H1 (cell line): ENCODE results near the gene ELAVL2. TPM values are rescaled to one million over a fixed set of nuclear protein-coding genes. Genes with fewer than 3 reads are reported as not detected.

Experiments used
- CTCF ChIA-PET: fragments of 300-600 bp; sonication (Branson Sonifier 250); formaldehyde crosslinking; loops from one replicate; lab custom pipeline; 2021; ENCODE audit not compliant: partially characterized antibody; lab: Charles Lee
- POLR2A ChIA-PET: fragments of 300-600 bp; sonication (Branson Sonifier 250); formaldehyde crosslinking; loops from one replicate; lab custom pipeline; 2021; ENCODE audit warnings: inconsistent platforms; ENCODE audit not compliant: partially characterized antibody; lab: Charles Lee
- DNase-seq, 2 experiments: peaks; one replicate each; pipeline versions ENCODE4 v3.0.0 to v3.0.0-alpha.2; 2010 to 2022; ENCODE audit warnings: low spot score in 2 of 2, low read depth in 1 of 2, mixed read lengths in 1 of 2
- FAIRE-seq: peaks from 2 replicates; lab custom pipeline; 2011; peaks lifted over from hg19 to GRCh38; lab: Jason Lieb, UNC
- H2AFZ ChIP-seq: 2 replicates; pipeline ENCODE4 v1.8.1; 2012; ENCODE audit warnings: low read length, inconsistent platforms
- H2AK5ac ChIP-seq: 2 replicates; pipeline ENCODE4 v1.6.1; 2013; ENCODE audit warnings: low read depth, low read length
- H2BK120ac ChIP-seq: replicated peaks from 2 replicates; pipeline ENCODE3; 2013; ENCODE audit warnings: low read depth, low read length, inconsistent platforms
- H2BK12ac ChIP-seq: 2 replicates; pipeline ENCODE4 v1.6.1; 2013; ENCODE audit warnings: low read depth, low read length
- H2BK15ac ChIP-seq: 2 replicates; pipeline ENCODE4 v1.6.1; 2013; ENCODE audit warnings: low read length
- H2BK20ac ChIP-seq: 2 replicates; pipeline ENCODE4 v1.6.1; 2013; ENCODE audit warnings: low read length
- H2BK5ac ChIP-seq: 2 replicates; pipeline ENCODE4 v1.6.1; 2013; ENCODE audit warnings: low read depth, low read length
- H3K14ac ChIP-seq: 2 replicates; pipeline ENCODE4 v1.6.1; 2013; ENCODE audit warnings: inconsistent platforms; ENCODE audit not compliant: insufficient read length
- H3K18ac ChIP-seq: 2 replicates; pipeline ENCODE4 v1.6.1; 2013; ENCODE audit warnings: low read length; ENCODE audit errors: extremely low read depth
- H3K23ac ChIP-seq: 2 replicates; pipeline ENCODE4 v1.6.1; 2013; ENCODE audit warnings: inconsistent platforms; ENCODE audit not compliant: insufficient read length
- H3K23me2 ChIP-seq: 2 replicates; pipeline ENCODE4 v1.6.1; 2013; ENCODE audit warnings: low read depth, low read length
- H3K27ac ChIP-seq: 2 replicates; pipeline ENCODE4 v1.6.1; 2011; ENCODE audit warnings: low read depth, low read length, inconsistent platforms
- H3K27me3 ChIP-seq, 4 experiments: replicated peaks in 1 of 4; 1 replicate in 1 of 4; 2 replicates in 3 of 4; pipeline versions ENCODE4 v1.6.1 to v1.8.1; 2011 to 2013; ENCODE audit warnings: low read length in 3 of 4, mild to moderate bottlenecking in 3 of 4, inconsistent platforms in 2 of 4, mixed read lengths in 2 of 4, moderate library complexity in 1 of 4; ENCODE audit not compliant: control insufficient read depth in 3 of 4, insufficient read depth in 3 of 4; ENCODE audit errors: extremely low read depth in 1 of 4
- H3K36me3 ChIP-seq, 4 experiments: 2 replicates each; pipeline versions ENCODE4 v1.6.1 to v1.8.1; 2011 to 2013; ENCODE audit warnings: mild to moderate bottlenecking in 4 of 4, low read length in 3 of 4, moderate library complexity in 2 of 4, control low read depth in 1 of 4, inconsistent platforms in 1 of 4; ENCODE audit not compliant: insufficient read depth in 4 of 4, control insufficient read depth in 2 of 4
- H3K4ac ChIP-seq: replicated peaks from 2 replicates; pipeline ENCODE3; 2013; ENCODE audit warnings: low read length, low read depth, mixed read lengths, inconsistent platforms; ENCODE audit not compliant: insufficient read length
- H3K4me1 ChIP-seq, 4 experiments: replicated peaks in 1 of 4; 1 replicate in 1 of 4; 2 replicates in 3 of 4; pipeline versions ENCODE4 v1.6.1 to v1.8.1; 2011 to 2013; ENCODE audit warnings: low read length in 3 of 4, inconsistent platforms in 2 of 4, mixed read lengths in 1 of 4; ENCODE audit not compliant: insufficient read depth in 4 of 4, control insufficient read depth in 3 of 4
- H3K4me2 ChIP-seq, 2 experiments: 2 replicates each; pipeline versions ENCODE4 v1.6.1 to v1.8.1; 2011 to 2013; ENCODE audit warnings: low read depth in 2 of 2, low read length in 2 of 2, control low read depth in 1 of 2, inconsistent platforms in 1 of 2, mild to moderate bottlenecking in 1 of 2; ENCODE audit not compliant: insufficient read depth in 1 of 2
- H3K4me3 ChIP-seq, 4 experiments: fragments of 200-600, 300-600 bp in 1 of 4; sonication (generic), shearing (Covaris generic), sonication (Bioruptor Twin) in 1 of 4; 2 replicates each; pipeline versions ENCODE4 v1.5.1 to v1.8.1; 2011 to 2016; ENCODE audit warnings: low read length in 4 of 4, low read depth in 3 of 4, control low read depth in 2 of 4, inconsistent platforms in 2 of 4, mild to moderate bottlenecking in 2 of 4, mixed read lengths in 1 of 4, moderate library complexity in 1 of 4; ENCODE audit not compliant: insufficient read depth in 2 of 4; ENCODE audit errors: extremely low read depth in 1 of 4
- H3K56ac ChIP-seq: replicated peaks from 2 replicates; pipeline ENCODE3; 2013; ENCODE audit warnings: low read depth, mild to moderate bottlenecking, mixed read lengths, low read length, inconsistent platforms; ENCODE audit not compliant: insufficient read length
- H3K79me1 ChIP-seq: 2 replicates; pipeline ENCODE4 v1.6.1; 2013; ENCODE audit warnings: low read depth, low read length, control low read depth
- H3K79me2 ChIP-seq, 2 experiments: 2 replicates each; pipeline versions ENCODE4 v1.6.1 to v1.8.1; 2012 to 2013; ENCODE audit warnings: low read length in 2 of 2, mild to moderate bottlenecking in 2 of 2, inconsistent platforms in 1 of 2; ENCODE audit not compliant: insufficient read depth in 2 of 2, control insufficient read depth in 1 of 2
- H3K9ac ChIP-seq, 4 experiments: replicated peaks in 1 of 4; 1 replicate in 1 of 4; 2 replicates in 3 of 4; pipeline versions ENCODE4 v1.6.1 to v1.8.1; 2011 to 2013; ENCODE audit warnings: low read depth in 3 of 4, low read length in 3 of 4, control low read depth in 2 of 4, mild to moderate bottlenecking in 2 of 4, moderate library complexity in 2 of 4, inconsistent platforms in 1 of 4; ENCODE audit errors: extremely low read depth in 1 of 4
- H3K9me3 ChIP-seq, 2 experiments: 2 replicates each; pipeline versions ENCODE4 v1.6.1 to v1.8.1; 2012 to 2013; ENCODE audit warnings: mild to moderate bottlenecking in 2 of 2, moderate library complexity in 2 of 2, control low read depth in 1 of 2, inconsistent platforms in 1 of 2, low read depth in 1 of 2, low read length in 1 of 2, mixed read lengths in 1 of 2; ENCODE audit not compliant: insufficient read depth in 2 of 2
- H4K20me1 ChIP-seq, 2 experiments: replicated peaks in 1 of 2; 2 replicates each; pipeline versions ENCODE3 to v1.8.1; 2011 to 2013; ENCODE audit warnings: inconsistent platforms in 2 of 2, low read length in 2 of 2, mild to moderate bottlenecking in 1 of 2; ENCODE audit not compliant: insufficient read depth in 2 of 2, control insufficient read depth in 1 of 2
- H4K5ac ChIP-seq: 2 replicates; pipeline ENCODE4 v1.6.1; 2013; ENCODE audit warnings: low read length, low read depth, mixed read lengths, inconsistent platforms; ENCODE audit not compliant: insufficient read length
- H4K8ac ChIP-seq: 2 replicates; pipeline ENCODE4 v1.8.0; 2013; ENCODE audit warnings: mild to moderate bottlenecking, moderate library complexity, low read length, inconsistent platforms; ENCODE audit not compliant: insufficient read depth; ENCODE audit errors: extremely low read depth
- H4K91ac ChIP-seq: replicated peaks from 2 replicates; pipeline ENCODE3; 2013; ENCODE audit warnings: low read length, mixed read lengths, inconsistent platforms; ENCODE audit not compliant: insufficient read length
- EP300 ChIP-seq, 2 experiments: IDR thresholded peaks; 1 replicate in 1 of 2; 2 replicates in 1 of 2; pipeline ENCODE4 v1.6.1; 2011 to 2012; ENCODE audit warnings: low read depth in 2 of 2, low read length in 2 of 2, mild to moderate bottlenecking in 2 of 2, borderline replicate concordance in 1 of 2, inconsistent platforms in 1 of 2, moderate library complexity in 1 of 2
- TAF1 ChIP-seq: IDR thresholded peaks from 2 replicates; pipeline ENCODE4 v1.6.1; 2011; ENCODE audit warnings: mild to moderate bottlenecking, low read depth, low read length
- WGBS, 2 experiments: shearing (Covaris generic) in 1 of 2; methylation state at CpG; one replicate each; pipeline versions ENCODE4 v1.1.6 to v1.1.7; 2013 to 2015; ENCODE audit warnings: low lambda C conversion rate in 2 of 2, mixed read lengths in 2 of 2, inconsistent platforms in 1 of 2, low coverage in 1 of 2, missing lambda C conversion rate in 1 of 2; ENCODE audit not compliant: insufficient replicate concordance in 2 of 2, insufficient coverage in 1 of 2, insufficient read length in 1 of 2; ENCODE audit errors: extremely low coverage in 1 of 2, missing lambda C conversion rate in 1 of 2; 5-methylcytosine and 5-hydroxymethylcytosine counted together
- polyA plus RNA-seq, 7 experiments: library from polyadenylated mRNA; depleted of rRNA in 3 of 7; stranded (reverse) in 5 of 7; unstranded in 2 of 7; fragments of >200 nt in 5 of 7; fragments of 200-250 nt in 2 of 7; gene quantifications; 1 replicate in 5 of 7; 2 replicates in 1 of 7; 4 replicates in 1 of 7; pipeline versions ENCODE4 v1.2.1 to v1.2.3, GENCODE V29; 2011 to 2013; ENCODE audit warnings: missing spikeins in 2 of 7, mixed read lengths in 2 of 7
- total RNA-seq: library from RNA; stranded (reverse); fragmentation: NEBNext Ultra II Directional; extraction: Animal tissue kit (Norgen Biotek cat#: 25700); gene quantifications from 2 replicates; pipeline ENCODE4 v1.2.1, GENCODE V29; 2021
- TF ChIP-seq, protein P1 (sequence below): IDR thresholded peaks from 2 replicates; pipeline ENCODE4 v1.6.1; 2011; ENCODE audit warnings: low read depth, mild to moderate bottlenecking, low read length; ENCODE audit not compliant: insufficient read depth

ELAVL2 gene
- total and polyA plus RNA-seq, 2 of the 8 experiments (the other 6 are each of a cell fraction or from before 2014, with no cell fraction given), result 4.9 to 21.9 TPM

GRCh38 chr9:23717505-23717904 is 108.5 kb downstream of the ELAVL2 start:
- Histone ChIP-seq H3K9me3 (no peaks in the 10 kb centered on the region), H4K91ac (no peak overlapping the region), H3K36me3 (no peaks in the 10 kb centered on the region), H2BK15ac (no peak overlapping the region), H3K23me2 (no peaks in the 10 kb centered on the region), H3K4me1 (peaks cover 0 to 9% (median 0%) of the 10 kb centered on the region in 4 experiments; a peak in 1 of 7 replicates), H4K8ac (no peak overlapping the region), H3K14ac (no peak overlapping the region), H4K20me1 (peaks cover 0 to 2% of the 10 kb centered on the region in 2 experiments), H2AK5ac (no peak overlapping the region), H3K4me3 (no peak overlapping the region), H2BK5ac (no peak overlapping the region), H3K27me3 (no peaks in the 10 kb centered on the region), H3K56ac (no peak overlapping the region)
- DNase-seq, result no peak
- WGBS, 2 experiments, result 89% methylated on average over 2 of the region's 2 CpGs; no CpG with 5 or more reads in 1 of the 2 experiments
- TF ChIP-seq EP300 (IDR thresholded peaks at IDR 0.05; ENCODE audit: borderline replicate concordance in 1 of 2, low read depth in 2 of 2, low read length in 2 of 2), result no peak
- TF ChIP-seq, protein P1, sequence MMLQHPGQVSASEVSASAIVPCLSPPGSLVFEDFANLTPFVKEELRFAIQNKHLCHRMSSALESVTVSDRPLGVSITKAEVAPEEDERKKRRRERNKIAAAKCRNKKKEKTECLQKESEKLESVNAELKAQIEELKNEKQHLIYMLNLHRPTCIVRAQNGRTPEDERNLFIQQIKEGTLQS, result no peak
- TF ChIP-seq TAF1, result no peak
- TF ChIP-seq, all 59 proteins: peak for 0
- Histone ChIP-seq H3K9ac (no peak overlapping the region), H2BK120ac (no peak overlapping the region), H3K23ac (no peak overlapping the region), H2BK20ac (no peak overlapping the region), H3K27ac (no peak overlapping the region), H3K4ac (no peak overlapping the region), H3K79me1 (no peaks in the 10 kb centered on the region), H3K18ac (no peak overlapping the region), H3K79me2 (peaks cover 0 to 91% of the 10 kb centered on the region in 2 experiments; a peak in 2 of 4 replicates), H3K4me2 (no peak overlapping the region), H4K5ac (no peak overlapping the region), H2BK12ac (no peak overlapping the region), H2AFZ (no peak overlapping the region)
- POLR2A ChIA-PET, result no interaction called here
- no peak for FAIRE-seq
- CTCF ChIA-PET, result interaction anchor here (1.7 kb wide), 1 partner anchor 10 kb away, joined by 3 read pairs; no protein-coding TSS in a partner anchor
